Rectal smooth muscle tissue (tissue), 1 donor: ENCODE measurements around the gene APLP1.

Source experiments
- H3K27ac ChIP-seq: one replicate; pipeline ENCODE4 v1.7.0; 2013; ENCODE audit warnings: low read depth, low read length, inconsistent platforms
- H3K27me3 ChIP-seq: one replicate; pipeline ENCODE4 v1.7.0; 2013; ENCODE audit warnings: low read length; ENCODE audit not compliant: control insufficient read depth, insufficient read depth
- H3K36me3 ChIP-seq: one replicate; pipeline ENCODE4 v1.7.0; 2013; ENCODE audit warnings: low read length; ENCODE audit not compliant: control insufficient read depth, insufficient read depth
- H3K4me1 ChIP-seq: one replicate; pipeline ENCODE4 v1.7.0; 2013; ENCODE audit warnings: low read length; ENCODE audit not compliant: control insufficient read depth, insufficient read depth
- H3K4me3 ChIP-seq: one replicate; pipeline ENCODE4 v1.7.0; 2013; ENCODE audit warnings: low read length
- H3K9ac ChIP-seq: one replicate; pipeline ENCODE4 v1.7.0; 2013; ENCODE audit warnings: low read length

Gene APLP1

DNA sequence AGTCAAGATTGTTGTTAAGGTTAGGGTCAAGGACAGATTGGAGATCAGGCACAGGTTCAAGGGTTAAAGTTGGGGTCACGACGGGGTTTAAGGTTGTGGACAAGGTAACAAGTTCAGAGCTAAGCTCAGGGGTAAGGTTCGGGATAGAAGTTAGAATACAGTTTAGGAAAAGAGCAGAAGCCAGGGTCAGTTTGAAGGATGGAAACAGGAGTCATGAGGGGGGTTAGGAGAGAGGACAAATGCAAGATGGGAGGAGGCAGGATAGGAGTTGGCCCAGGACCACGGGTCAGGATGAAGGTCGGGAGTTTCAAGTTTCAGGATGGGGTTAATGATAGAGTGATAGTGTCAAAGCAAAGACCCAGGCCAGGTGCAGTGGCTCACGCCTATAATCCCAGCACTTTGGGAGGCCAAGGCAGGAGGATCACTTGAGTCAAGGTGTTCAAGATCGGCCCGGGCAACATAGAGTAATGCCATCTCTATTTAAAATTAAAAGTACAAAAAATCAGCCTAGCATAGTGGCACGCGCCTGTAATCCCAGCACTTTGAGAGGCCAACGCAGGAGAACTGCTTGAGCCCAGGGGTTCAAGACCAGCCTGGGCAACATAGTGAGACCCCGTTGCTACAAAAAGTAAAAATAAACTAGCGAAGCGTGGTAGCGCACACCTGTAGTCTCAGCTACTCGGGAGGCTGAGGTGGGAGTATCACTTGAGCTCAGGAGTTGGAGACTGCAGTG, 23.7 kb upstream of the APLP1 start:
- Histone ChIP-seq H3K4me3 (peak overlapping the region; percentile 9), H3K27ac (no peak overlapping the region), H3K9ac (no peak overlapping the region), H3K36me3 (no peaks in the 10 kb centered on the region), H3K4me1 (no peaks in the 10 kb centered on the region), H3K27me3 (peaks cover 39% of the 10 kb centered on the region)

- H3K27me3 ChIP-seq = peaks cover 39% of the 10 kb centered on the region
- no peaks in the 10 kb centered on the region for H3K4me1 ChIP-seq
- H3K27ac ChIP-seq = no peak overlapping the region
- no peak overlapping the region for H3K9ac ChIP-seq
- H3K4me3 ChIP-seq = peak overlapping the region; percentile 41
- no peaks in the 10 kb centered on the region for H3K36me3 ChIP-seq
Observed at GRCh38 chr19:35845215-35846037, 22.9 kb upstream of the APLP1 start.

DNA sequence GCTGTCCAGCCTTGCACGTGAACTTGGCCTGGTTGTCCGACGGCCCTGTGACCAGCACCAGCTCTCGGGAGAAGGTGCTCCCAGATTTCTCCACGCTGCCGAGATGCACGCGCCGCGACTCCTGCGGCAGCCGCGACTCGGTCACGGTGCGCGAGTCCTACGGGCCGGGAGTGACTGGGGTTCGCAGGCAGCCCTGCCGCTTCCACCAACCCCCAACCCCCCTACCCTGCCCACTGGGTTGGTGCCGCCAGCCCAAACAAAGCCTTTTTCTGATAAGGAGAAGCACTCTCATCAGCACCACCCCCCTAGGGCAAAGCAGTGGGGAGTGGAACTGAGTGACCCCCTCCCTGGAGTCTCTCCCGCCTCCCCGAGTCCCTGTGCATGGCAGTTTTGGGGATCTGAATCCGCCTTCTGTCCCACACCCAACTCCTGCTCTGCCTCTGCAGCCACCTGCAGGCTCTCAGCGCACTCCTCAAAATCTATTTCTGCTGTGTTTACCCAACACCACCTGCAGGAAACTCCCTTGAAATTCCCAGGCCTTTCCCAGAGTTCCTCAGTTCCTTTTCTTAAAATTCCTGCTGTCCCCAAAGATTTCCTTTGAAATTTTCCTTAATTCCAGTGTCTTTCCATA, 22.2 kb upstream of the APLP1 start:
- no peak overlapping the region for H3K9ac ChIP-seq
- no peak overlapping the region for H3K27ac ChIP-seq
- H3K4me3 ChIP-seq = no peak overlapping the region
- no peaks in the 10 kb centered on the region for H3K4me1 ChIP-seq
- H3K36me3 ChIP-seq = no peaks in the 10 kb centered on the region
- H3K27me3 ChIP-seq = peaks cover 39% of the 10 kb centered on the region

GRCh38 chr19:35847911-35848310, 20.5 kb upstream of the APLP1 start:
- no peak overlapping the region for H3K4me3 ChIP-seq

GRCh38 chr19:35848486-35848885, 19.9 kb upstream of the APLP1 start:
- Histone ChIP-seq H3K9ac (no peak overlapping the region), H3K36me3 (no peaks in the 10 kb centered on the region), H3K4me1 (no peaks in the 10 kb centered on the region), H3K4me3 (no peak overlapping the region), H3K27ac (no peak overlapping the region), H3K27me3 (peaks cover 39% of the 10 kb centered on the region)

More at GRCh38 chr19:35847911-35848310, 20.5 kb upstream of the APLP1 start:
- H3K27me3 ChIP-seq = peaks cover 45% of the 10 kb centered on the region
- no peaks in the 10 kb centered on the region for H3K4me1 ChIP-seq
- H3K9ac ChIP-seq = no peak overlapping the region
- no peak overlapping the region for H3K27ac ChIP-seq
- no peaks in the 10 kb centered on the region for H3K36me3 ChIP-seq

DNA sequence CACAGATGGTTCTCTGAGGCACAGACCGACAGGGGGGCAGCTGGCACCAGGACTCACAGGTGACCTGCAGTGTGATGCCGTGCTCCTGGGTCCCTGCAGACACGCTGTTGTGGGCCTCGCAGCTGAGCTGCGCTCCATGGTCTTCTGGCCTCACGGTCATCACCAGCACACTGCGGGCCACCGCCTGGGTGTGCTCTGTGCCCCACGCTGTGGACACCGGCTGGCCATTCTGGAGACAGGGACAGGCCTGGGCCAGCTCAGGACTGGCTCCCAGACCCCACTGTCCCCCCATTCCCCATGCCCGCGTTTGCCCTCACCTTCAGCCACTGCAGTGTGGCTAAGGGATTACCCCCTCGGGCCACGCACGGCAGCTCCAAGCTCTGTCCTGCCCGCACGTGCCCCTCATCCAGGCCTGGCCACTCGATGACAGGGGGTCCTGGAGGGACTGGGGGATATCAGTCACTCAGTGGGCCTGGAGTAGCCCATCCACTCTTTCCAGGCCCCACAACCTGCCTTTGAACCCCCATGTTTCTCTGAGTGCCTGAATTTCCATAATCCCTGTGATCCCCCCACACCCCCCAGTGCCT, 19.4 kb upstream of the APLP1 start:
- Histone ChIP-seq H3K4me3 (no peak overlapping the region), H3K9ac (no peak overlapping the region), H3K36me3 (no peaks in the 10 kb centered on the region), H3K27me3 (peaks cover 36% of the 10 kb centered on the region), H3K27ac (no peak overlapping the region), H3K4me1 (no peaks in the 10 kb centered on the region)

GRCh38 chr19:35851213-35852028, 17.0 kb upstream of the APLP1 start:
- Histone ChIP-seq H3K4me1 (no peaks in the 10 kb centered on the region), H3K4me3 (no peak overlapping the region), H3K36me3 (no peaks in the 10 kb centered on the region), H3K9ac (no peak overlapping the region), H3K27ac (no peak overlapping the region), H3K27me3 (peaks cover 29% of the 10 kb centered on the region)

GRCh38 chr19:35852029-35852780, 16.2 kb upstream of the APLP1 start, which contains the start of gene NPHS1:
NPHS1 (minus strand) TSS chr19:35852504; CDS start chr19:35851837, 667 bp downstream.
- peaks cover 32% of the 10 kb centered on the region for H3K27me3 ChIP-seq
- H3K36me3 ChIP-seq = no peaks in the 10 kb centered on the region
- H3K27ac ChIP-seq = no peak within 1 kb of the TSS
- H3K4me1 ChIP-seq = no peaks in the 10 kb centered on the region
- H3K4me3 ChIP-seq = no peak within 1 kb of the TSS
- H3K9ac ChIP-seq = no peak within 1 kb of the TSS

DNA sequence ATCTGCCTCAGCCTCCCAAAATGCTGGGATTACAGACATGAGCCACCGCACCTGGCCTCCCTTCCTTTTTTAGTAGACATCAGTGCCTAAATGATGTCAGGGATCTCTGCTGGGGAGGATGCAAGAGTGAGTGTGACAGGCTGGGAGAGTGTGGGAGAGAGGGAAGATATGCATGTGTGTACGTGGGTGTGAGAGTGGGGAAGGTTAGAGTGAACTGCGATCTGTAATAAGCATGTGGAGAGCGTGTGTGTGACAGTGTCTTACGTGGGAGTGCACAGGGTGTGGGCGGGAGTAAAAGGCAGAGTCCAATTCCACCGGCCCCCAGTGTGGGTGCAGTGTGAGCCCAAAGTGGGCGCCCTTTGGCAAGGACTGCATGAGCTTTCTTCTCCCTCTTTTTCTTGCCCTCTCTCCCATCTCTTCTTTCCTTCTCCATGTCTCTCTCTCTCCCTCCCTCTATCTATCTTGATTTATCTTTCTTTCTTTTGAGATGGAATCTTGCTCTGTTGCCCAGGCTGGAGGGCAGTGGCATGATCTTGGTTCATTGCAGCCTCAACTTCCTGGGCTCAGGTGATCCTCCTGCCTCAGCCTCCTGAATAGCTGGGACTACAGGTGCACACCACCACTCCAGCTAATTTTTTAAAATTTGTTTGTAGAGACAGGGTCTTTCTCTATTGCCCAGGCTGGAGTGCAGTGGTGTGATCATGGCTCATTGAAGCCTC, 15.2 kb upstream of the APLP1 start:
- peaks cover 30% of the 10 kb centered on the region for H3K27me3 ChIP-seq

GRCh38 chr19:35856546-35857149, 11.7 kb upstream of the APLP1 start, which contains the start of gene KIRREL2:
KIRREL2 (plus strand) TSS chr19:35856911; CDS start chr19:35857120, 209 bp downstream.
- peaks cover 41% of the 10 kb centered on the region for H3K27me3 ChIP-seq
- H3K4me1 ChIP-seq = no peaks in the 10 kb centered on the region
- peak within 1 kb of the TSS; percentile 40 for H3K4me3 ChIP-seq
- H3K36me3 ChIP-seq = no peaks in the 10 kb centered on the region
- no peak within 1 kb of the TSS for H3K27ac ChIP-seq
- H3K9ac ChIP-seq = no peak within 1 kb of the TSS

More for the DNA sequence above, 15.2 kb upstream of the APLP1 start:
- H3K27ac ChIP-seq = no peak overlapping the region
- H3K9ac ChIP-seq = no peak overlapping the region
- H3K4me3 ChIP-seq = no peak overlapping the region
- H3K4me1 ChIP-seq = no peaks in the 10 kb centered on the region
- no peaks in the 10 kb centered on the region for H3K36me3 ChIP-seq
